NT2/D1 (cell line): ENCODE results near the gene LPCAT2.

Source experiments
- SUZ12 ChIP-seq: IDR thresholded peaks from 2 replicates; pipeline ENCODE4 v1.6.1; 2011; ENCODE audit not compliant: insufficient read length, insufficient read depth; ENCODE audit errors: extremely low read depth
- YY1 ChIP-seq: IDR thresholded peaks from 2 replicates; pipeline ENCODE4 v1.6.1; 2011; ENCODE audit not compliant: insufficient read length, insufficient read depth
- ZNF274 ChIP-seq: IDR thresholded peaks from 2 replicates; pipeline ENCODE4 v1.6.1; 2011; ENCODE audit warnings: mild to moderate bottlenecking, low read depth, low read length

DNA sequence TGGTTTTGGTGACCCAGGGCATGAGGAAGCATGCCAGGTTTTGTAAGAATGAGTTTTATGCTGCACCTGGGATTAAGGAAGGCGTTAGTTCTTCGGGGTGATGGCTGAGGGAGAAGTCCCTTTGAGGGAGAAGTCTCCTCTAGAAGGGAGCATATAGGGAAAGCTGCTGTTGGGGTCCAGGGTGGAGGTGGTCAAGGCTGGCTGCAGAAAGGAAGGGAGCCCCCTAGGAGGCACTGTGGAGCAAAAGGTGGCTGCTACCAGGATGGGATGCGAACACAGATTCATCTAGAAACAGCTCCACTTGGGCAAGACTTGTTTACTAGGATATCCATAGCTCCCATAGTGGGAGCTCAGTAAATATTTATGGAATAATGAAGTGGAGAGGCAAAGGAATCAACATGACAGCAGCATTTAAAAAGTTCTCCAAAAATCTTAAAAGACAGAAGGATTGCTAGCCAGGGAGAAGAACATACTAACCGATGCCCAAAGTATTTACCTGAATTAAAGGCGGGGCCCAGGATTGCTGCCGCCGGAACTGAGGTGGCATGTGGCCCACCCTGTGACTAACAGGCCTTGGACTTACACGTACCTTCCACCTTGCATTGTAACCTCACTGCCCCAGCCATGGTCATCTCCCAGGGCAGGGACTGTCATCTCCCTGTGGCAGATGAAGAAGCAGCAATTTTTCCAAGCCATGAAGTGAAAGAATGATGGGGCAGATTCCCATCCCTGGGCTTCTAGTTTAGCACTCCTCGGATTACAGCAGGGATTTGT is 7.1 kb upstream of the LPCAT2 start:
- no peak for TF ChIP-seq ZNF274
- TF ChIP-seq YY1: no peak
- TF ChIP-seq SUZ12: no peak
